Activated CD8-positive, alpha-beta memory T cell treated with anti-CD3 and anti-CD28 coated beads, Interleukin-2, amount 50 U/mL, for 24 hours (primary cell): Measurements from ENCODE around the gene SPTBN5.
A peak's percentile ranks its signal among the peaks of the same experiment; 100 is the strongest.
"Not testable (repeated sequence)": the region's sequence is repeated elsewhere in the genome, so short reads cannot be mapped to it uniquely, and the experiment has no call there.

Source experiments
- DNase-seq: peaks from one replicate; pipeline ENCODE4 v3.0.0-alpha.2; 2020; ENCODE audit errors: extremely low read depth

The SPTBN5 gene

GRCh38 chr15:41847206-41847605, 46.6 kb downstream of the SPTBN5 start:
- no peak for DNase-seq

GRCh38 chr15:41844814-41845213, 49.0 kb downstream of the SPTBN5 start:
- DNase-seq: no peak

- DNase-seq: no peak
Measured at GRCh38 chr15:41843571-41843970, 50.3 kb downstream of the SPTBN5 start.

- DNase-seq: no peak
Measured at GRCh38 chr15:41842229-41842628, 51.6 kb downstream of the SPTBN5 start.

- DNase-seq: no peak
Measured at GRCh38 chr15:41841131-41841530, 52.7 kb downstream of the SPTBN5 start.

- DNase-seq: no peak
Measured at GRCh38 chr15:41840673-41841072, 53.2 kb downstream of the SPTBN5 start.

- DNase-seq: no peak
Measured at GRCh38 chr15:41839781-41840491, 53.9 kb downstream of the SPTBN5 start.

- DNase-seq: no peak
Measured at GRCh38 chr15:41838400-41838897, 55.4 kb downstream of the SPTBN5 start, which contains the start of gene PLA2G4B. Gene PLA2G4B, plus strand, starts transcription at chr15:41838847. Its CDS starts 67 bp downstream, at chr15:41838914.

- no peak for DNase-seq
Measured at GRCh38 chr15:41836713-41837454, 57.0 kb downstream of the SPTBN5 start.

- DNase-seq: no peak
Measured at GRCh38 chr15:41836073-41836472, 57.8 kb downstream of the SPTBN5 start.

GRCh38 chr15:41834096-41834495, 59.8 kb downstream of the SPTBN5 start:
- DNase-seq: no peak

GRCh38 chr15:41832875-41833274, 61.0 kb downstream of the SPTBN5 start:
- no peak for DNase-seq

GRCh38 chr15:41832208-41832607, 61.6 kb downstream of the SPTBN5 start:
- no peak for DNase-seq

- not testable (repeated sequence) for DNase-seq
Measured at GRCh38 chr15:41831291-41831690, 62.6 kb downstream of the SPTBN5 start.

- no peak for DNase-seq
Measured at GRCh38 chr15:41829959-41830646, 63.8 kb downstream of the SPTBN5 start.

GRCh38 chr15:41828807-41829141, 65.1 kb downstream of the SPTBN5 start:
- no peak for DNase-seq

- peak; percentile 87 for DNase-seq
Measured at GRCh38 chr15:41827880-41828806, 65.7 kb downstream of the SPTBN5 start, which contains the start of gene JMJD7. Gene JMJD7, plus strand, starts transcription at chr15:41828092. Its CDS starts 33 bp downstream, at chr15:41828125.

GRCh38 chr15:41827290-41827879, 66.5 kb downstream of the SPTBN5 start:
- no peak for DNase-seq

GRCh38 chr15:41825572-41826535, 68.0 kb downstream of the SPTBN5 start:
- no peak for DNase-seq

GRCh38 chr15:41825145-41825544, 68.7 kb downstream of the SPTBN5 start:
- DNase-seq: no peak
